ENCODE results near the gene TRIP12. TPM values are rescaled to one million over a fixed set of nuclear protein-coding genes. Genes with fewer than 3 reads are reported as not detected.
"Not testable (repeated sequence)": the region's sequence is repeated elsewhere in the genome, so short reads cannot be mapped to it uniquely, and the experiment has no call there.

Gene TRIP12
- total RNA-seq, 1 experiment from 2014 or later: 166 TPM

- no peak overlapping the region for H4K8ac ChIP-seq (replicated peaks; ENCODE audit: insufficient read length, low read depth, low read length)
- H3K9me3 Mint-ChIP-seq: no peaks in the 10 kb centered on the region; a peak in 1 of 5 replicates
- no peaks in the 10 kb centered on the region for H3K23me2 ChIP-seq (ENCODE audit: insufficient read length, low read depth, low read length, poor library complexity, severe bottlenecking)
- no peak overlapping the region for H3K4me2 ChIP-seq (ENCODE audit: insufficient read depth, insufficient read length, low read length)
- H3K79me1 ChIP-seq (ENCODE audit: insufficient read depth, low read depth, low read length, poor library complexity, severe bottlenecking): no peaks in the 10 kb centered on the region
- no peak overlapping the region for H3K14ac ChIP-seq (ENCODE audit: insufficient read depth, low read length)
- no peak overlapping the region for H3T11ph ChIP-seq (ENCODE audit: low read length)
- H3K4me1 Mint-ChIP-seq: peaks cover 3 to 13% of the 10 kb centered on the region in 2 experiments; a peak in 1 of 4 replicates
- H3K23ac ChIP-seq (ENCODE audit: insufficient read length, low read depth, low read length): no peak overlapping the region
- TF ChIP-seq, protein P1, sequence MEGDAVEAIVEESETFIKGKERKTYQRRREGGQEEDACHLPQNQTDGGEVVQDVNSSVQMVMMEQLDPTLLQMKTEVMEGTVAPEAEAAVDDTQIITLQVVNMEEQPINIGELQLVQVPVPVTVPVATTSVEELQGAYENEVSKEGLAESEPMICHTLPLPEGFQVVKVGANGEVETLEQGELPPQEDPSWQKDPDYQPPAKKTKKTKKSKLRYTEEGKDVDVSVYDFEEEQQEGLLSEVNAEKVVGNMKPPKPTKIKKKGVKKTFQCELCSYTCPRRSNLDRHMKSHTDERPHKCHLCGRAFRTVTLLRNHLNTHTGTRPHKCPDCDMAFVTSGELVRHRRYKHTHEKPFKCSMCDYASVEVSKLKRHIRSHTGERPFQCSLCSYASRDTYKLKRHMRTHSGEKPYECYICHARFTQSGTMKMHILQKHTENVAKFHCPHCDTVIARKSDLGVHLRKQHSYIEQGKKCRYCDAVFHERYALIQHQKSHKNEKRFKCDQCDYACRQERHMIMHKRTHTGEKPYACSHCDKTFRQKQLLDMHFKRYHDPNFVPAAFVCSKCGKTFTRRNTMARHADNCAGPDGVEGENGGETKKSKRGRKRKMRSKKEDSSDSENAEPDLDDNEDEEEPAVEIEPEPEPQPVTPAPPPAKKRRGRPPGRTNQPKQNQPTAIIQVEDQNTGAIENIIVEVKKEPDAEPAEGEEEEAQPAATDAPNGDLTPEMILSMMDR (conservative IDR thresholded peaks at IDR 0.05): no peak
- H3K4me1 ChIP-seq (ENCODE audit: insufficient read depth, low read length): no peaks in the 10 kb centered on the region
- H2AK5ac ChIP-seq (ENCODE audit: insufficient read length, low read length): no peak overlapping the region
- H2BK15ac ChIP-seq (ENCODE audit: low read depth, low read length): no peak overlapping the region
- peaks cover 0 to 28% (median 11%) of the 10 kb centered on the region in 3 experiments; a peak in 6 of 7 replicates for H3K36me3 Mint-ChIP-seq (ENCODE audit: insufficient read depth in 1 of 3, low read depth in 3 of 3)
- no peak overlapping the region for H2BK12ac ChIP-seq (ENCODE audit: insufficient read length, low read depth, low read length)
- no peaks in the 10 kb centered on the region for H3K9me3 ChIP-seq (ENCODE audit: control insufficient read depth, low read depth, low read length)
- no peak overlapping the region for H2AFZ ChIP-seq (ENCODE audit: low read length)
- WGBS (ENCODE audit: extremely low coverage, insufficient read length, low lambda C conversion rate): no CpG with 5 or more reads among the region's 1 CpG
- H4K91ac ChIP-seq (ENCODE audit: insufficient read length, low read depth, low read length): no peak overlapping the region
- no peak overlapping the region for H3K4ac ChIP-seq (ENCODE audit: low read depth, low read length)
- H2BK20ac ChIP-seq (ENCODE audit: low read depth, low read length, poor library complexity, severe bottlenecking): no peak overlapping the region
- no peak overlapping the region for H3K27ac ChIP-seq (ENCODE audit: insufficient read length, low read depth, low read length)
- no peaks in the 10 kb centered on the region for H4K20me1 ChIP-seq (ENCODE audit: control insufficient read depth, insufficient read depth, insufficient read length)
- H3K79me2 ChIP-seq (ENCODE audit: insufficient read depth, low read length): no peaks in the 10 kb centered on the region
- peak overlapping the region in 1 of 3 experiments; percentile 7; a peak in 1 of 7 replicates for H3K27ac Mint-ChIP-seq
- no peak overlapping the region for H3K18ac ChIP-seq (ENCODE audit: insufficient read length, low read depth, low read length)
- H3K27me3 Mint-ChIP-seq (ENCODE audit: low read depth): no peaks in the 10 kb centered on the region
- no peak overlapping the region for H3K9ac ChIP-seq (ENCODE audit: extremely low read depth, insufficient read length, low read length)
- H3K56ac ChIP-seq (ENCODE audit: insufficient read length, low read depth, low read length): no peak overlapping the region
- H2BK5ac ChIP-seq (ENCODE audit: insufficient read length, low read length): no peak overlapping the region
- no peaks in the 10 kb centered on the region for H3K27me3 ChIP-seq (ENCODE audit: insufficient read depth, low read length)
- H4K5ac ChIP-seq (ENCODE audit: insufficient read length, low read depth, low read length): no peak overlapping the region
- H2BK120ac ChIP-seq (ENCODE audit: low read depth, low read length, poor library complexity, severe bottlenecking): no peak overlapping the region
- no peak for DNase-seq
- no peak overlapping the region for H3K4me3 Mint-ChIP-seq
These were observed 160.1 kb downstream of the TRIP12 start for GRCh38 chr2:229761663-229762062.

DNA sequence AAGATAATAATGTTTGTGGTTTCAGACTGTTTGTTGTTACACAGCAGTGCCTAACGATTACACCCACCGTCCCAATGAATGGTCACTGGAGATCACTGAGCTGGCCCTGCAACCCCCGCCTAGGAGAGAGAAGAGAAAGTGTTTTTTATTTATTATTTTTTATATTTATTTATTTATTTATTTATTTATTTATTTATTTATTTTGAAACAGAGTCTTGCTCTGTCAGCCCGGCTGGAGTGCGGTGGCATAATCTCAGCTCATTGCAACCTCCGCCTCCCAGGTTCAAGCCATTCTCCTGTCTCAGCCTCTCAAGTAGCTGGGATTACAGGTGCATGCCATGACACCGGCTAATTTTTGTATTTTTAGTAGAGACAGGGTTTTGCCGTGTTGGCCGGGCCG, 164.3 kb downstream of the TRIP12 start:
- not testable (repeated sequence) for H4K5ac ChIP-seq (ENCODE audit: insufficient read length, low read depth, low read length); H3K27ac ChIP-seq (ENCODE audit: insufficient read length, low read depth, low read length); H2BK15ac ChIP-seq (ENCODE audit: low read depth, low read length); H3K23ac ChIP-seq (ENCODE audit: insufficient read length, low read depth, low read length); H3K23me2 ChIP-seq (ENCODE audit: insufficient read length, low read depth, low read length, poor library complexity, severe bottlenecking); H3K4me1 Mint-ChIP-seq; H3T11ph ChIP-seq (ENCODE audit: low read length); H3K9me3 ChIP-seq (ENCODE audit: control insufficient read depth, low read depth, low read length); H3K4ac ChIP-seq (ENCODE audit: low read depth, low read length); H3K4me3 Mint-ChIP-seq; H3K4me2 ChIP-seq (ENCODE audit: insufficient read depth, insufficient read length, low read length); H3K27me3 Mint-ChIP-seq (ENCODE audit: low read depth); DNase-seq; H2AK5ac ChIP-seq (ENCODE audit: insufficient read length, low read length); H3K79me2 ChIP-seq (ENCODE audit: insufficient read depth, low read length); H3K27me3 ChIP-seq (ENCODE audit: insufficient read depth, low read length); H4K20me1 ChIP-seq (ENCODE audit: control insufficient read depth, insufficient read depth, insufficient read length); H3K79me1 ChIP-seq (ENCODE audit: insufficient read depth, low read depth, low read length, poor library complexity, severe bottlenecking); H3K56ac ChIP-seq (ENCODE audit: insufficient read length, low read depth, low read length); H3K4me1 ChIP-seq (ENCODE audit: insufficient read depth, low read length); H4K8ac ChIP-seq (replicated peaks; ENCODE audit: insufficient read length, low read depth, low read length); H3K36me3 Mint-ChIP-seq (ENCODE audit: insufficient read depth in 1 of 3, low read depth in 3 of 3); H3K14ac ChIP-seq (ENCODE audit: insufficient read depth, low read length); H3K9me3 Mint-ChIP-seq; H2BK12ac ChIP-seq (ENCODE audit: insufficient read length, low read depth, low read length); H2BK5ac ChIP-seq (ENCODE audit: insufficient read length, low read length); H3K27ac Mint-ChIP-seq; H3K9ac ChIP-seq (ENCODE audit: extremely low read depth, insufficient read length, low read length); H2AFZ ChIP-seq (ENCODE audit: low read length); H2BK120ac ChIP-seq (ENCODE audit: low read depth, low read length, poor library complexity, severe bottlenecking); H3K18ac ChIP-seq (ENCODE audit: insufficient read length, low read depth, low read length); H2BK20ac ChIP-seq (ENCODE audit: low read depth, low read length, poor library complexity, severe bottlenecking); H4K91ac ChIP-seq (ENCODE audit: insufficient read length, low read depth, low read length)
- WGBS (ENCODE audit: extremely low coverage, insufficient read length, low lambda C conversion rate): no CpG with 5 or more reads among the region's 10 CpGs

Data from H9 (cell line).